ENCODE results near the gene SPACA4. TPM values are rescaled to one million over a fixed set of nuclear protein-coding genes. Genes with fewer than 3 reads are reported as not detected.
A peak's percentile ranks its signal among the peaks of the same experiment; 100 is the strongest.
"Not testable (repeated sequence)": the region's sequence is repeated elsewhere in the genome, so short reads cannot be mapped to it uniquely, and the experiment has no call there.

SPACA4 gene
- total RNA-seq, 1 donor = not detected

DNA sequence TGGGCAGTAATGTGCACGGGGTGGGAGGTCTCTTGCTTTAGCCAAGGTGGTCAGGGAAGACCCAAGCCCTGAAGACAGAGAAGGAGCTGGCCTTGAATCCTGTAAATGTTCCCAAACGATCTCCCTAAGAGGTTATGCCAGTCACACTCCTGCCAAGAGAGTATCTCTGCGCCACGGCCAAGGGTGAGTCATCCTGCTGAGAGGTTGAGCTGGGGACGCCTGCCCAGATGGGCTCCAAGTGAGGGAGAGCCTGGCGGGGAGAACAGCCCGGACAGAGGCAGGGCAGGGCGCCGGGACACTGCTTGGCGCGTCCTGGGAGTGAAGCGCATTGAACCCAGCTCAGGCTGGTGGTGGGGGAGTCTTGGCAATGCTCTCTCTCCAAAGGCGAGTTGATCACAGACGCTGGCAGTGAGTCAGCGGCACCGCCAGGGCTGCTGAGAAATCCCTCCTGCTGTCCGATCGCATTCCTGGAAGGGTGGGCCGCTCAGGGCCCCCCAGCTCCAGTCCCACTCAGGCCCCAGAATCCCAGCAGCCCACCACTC lies 38.1 kb upstream of the SPACA4 start:
- DNase-seq (ENCODE audit: low read depth) = peak; percentile 93
- H3K4me3 ChIP-seq (ENCODE audit: low read depth, low read length) = no peak overlapping the region
- TF ChIP-seq, protein P1, sequence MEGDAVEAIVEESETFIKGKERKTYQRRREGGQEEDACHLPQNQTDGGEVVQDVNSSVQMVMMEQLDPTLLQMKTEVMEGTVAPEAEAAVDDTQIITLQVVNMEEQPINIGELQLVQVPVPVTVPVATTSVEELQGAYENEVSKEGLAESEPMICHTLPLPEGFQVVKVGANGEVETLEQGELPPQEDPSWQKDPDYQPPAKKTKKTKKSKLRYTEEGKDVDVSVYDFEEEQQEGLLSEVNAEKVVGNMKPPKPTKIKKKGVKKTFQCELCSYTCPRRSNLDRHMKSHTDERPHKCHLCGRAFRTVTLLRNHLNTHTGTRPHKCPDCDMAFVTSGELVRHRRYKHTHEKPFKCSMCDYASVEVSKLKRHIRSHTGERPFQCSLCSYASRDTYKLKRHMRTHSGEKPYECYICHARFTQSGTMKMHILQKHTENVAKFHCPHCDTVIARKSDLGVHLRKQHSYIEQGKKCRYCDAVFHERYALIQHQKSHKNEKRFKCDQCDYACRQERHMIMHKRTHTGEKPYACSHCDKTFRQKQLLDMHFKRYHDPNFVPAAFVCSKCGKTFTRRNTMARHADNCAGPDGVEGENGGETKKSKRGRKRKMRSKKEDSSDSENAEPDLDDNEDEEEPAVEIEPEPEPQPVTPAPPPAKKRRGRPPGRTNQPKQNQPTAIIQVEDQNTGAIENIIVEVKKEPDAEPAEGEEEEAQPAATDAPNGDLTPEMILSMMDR (IDR thresholded peaks at IDR 0.05; ENCODE audit: insufficient read depth, low read length) = no peak

DNA sequence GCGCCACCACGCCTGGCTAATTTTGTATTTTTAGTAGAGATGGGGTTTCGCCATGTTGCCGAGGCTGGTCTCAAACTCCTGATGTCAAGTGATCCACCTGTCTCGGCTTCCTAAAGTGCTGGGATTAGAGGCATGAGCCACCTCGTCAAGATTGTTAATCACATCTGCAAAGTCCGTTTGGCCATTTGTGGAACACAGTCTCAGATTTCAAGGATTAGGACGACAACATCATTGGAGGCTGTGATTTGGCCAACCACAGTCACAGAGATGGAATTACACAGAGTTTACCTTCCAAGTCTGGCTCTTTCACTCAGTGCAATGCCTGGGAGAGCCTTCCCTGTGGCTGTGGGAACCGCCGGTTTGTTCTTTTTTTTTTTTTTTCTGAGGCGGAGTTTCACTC lies 36.7 kb upstream of the SPACA4 start:
- no peak overlapping the region for H3K4me3 ChIP-seq (ENCODE audit: low read depth, low read length)
- peak; percentile 49 for DNase-seq (ENCODE audit: low read depth)
- TF ChIP-seq, protein P1 (IDR thresholded peaks at IDR 0.05; ENCODE audit: insufficient read depth, low read length) = no peak

- TF ChIP-seq, protein P1 (IDR thresholded peaks at IDR 0.05; ENCODE audit: insufficient read depth, low read length) = no peak
- H3K4me3 ChIP-seq (ENCODE audit: low read depth, low read length) = no peak overlapping the region
- no peak for DNase-seq (ENCODE audit: low read depth)
These were observed 35.0 kb upstream of the SPACA4 start for GRCh38 chr19:48571378-48572162.

GRCh38 chr19:48573163-48573505 lies 33.4 kb upstream of the SPACA4 start:
- DNase-seq (ENCODE audit: low read depth) = no peak
- TF ChIP-seq, protein P1 (IDR thresholded peaks at IDR 0.05; ENCODE audit: insufficient read depth, low read length) = no peak
- H3K4me3 ChIP-seq (ENCODE audit: low read depth, low read length) = no peak overlapping the region

DNA sequence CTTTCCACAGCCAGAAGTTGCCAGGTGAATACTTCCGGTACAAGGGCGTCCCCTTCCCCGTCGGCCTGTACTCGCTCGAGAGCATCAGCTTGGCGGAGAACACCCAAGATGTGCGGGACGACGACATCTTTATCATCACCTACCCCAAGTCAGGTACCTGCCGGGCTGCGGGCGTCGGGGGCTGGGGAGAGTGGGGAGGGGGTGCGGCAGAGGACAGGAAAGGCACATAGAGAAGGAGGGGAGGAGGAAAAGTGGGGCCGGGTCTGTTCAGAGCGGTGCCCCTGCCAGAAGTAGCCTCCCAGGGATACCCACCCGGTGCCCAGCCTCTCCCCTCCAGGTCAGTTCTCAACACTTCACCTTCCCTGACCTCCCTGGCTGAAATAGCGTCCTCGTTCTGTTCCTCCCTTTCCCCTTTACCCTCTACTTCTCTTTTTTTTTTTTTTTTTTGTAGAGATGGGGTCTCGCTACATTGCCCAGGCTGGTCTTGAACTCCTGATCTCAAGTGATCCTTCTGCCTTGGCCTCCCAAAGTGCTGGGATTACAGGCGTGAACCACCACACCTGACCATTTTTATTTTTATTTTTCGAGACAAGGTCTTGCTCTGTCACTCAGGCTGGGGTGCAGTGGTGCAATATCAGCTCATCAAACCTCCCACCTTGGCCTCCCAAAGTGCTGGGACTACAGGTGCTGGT lies 30.5 kb upstream of the SPACA4 start:
- DNase-seq (ENCODE audit: low read depth) = no peak
- TF ChIP-seq, protein P1 (IDR thresholded peaks at IDR 0.05; ENCODE audit: insufficient read depth, low read length) = no peak

GRCh38 chr19:48577908-48578307 lies 28.6 kb upstream of the SPACA4 start:
- not testable (repeated sequence) for H3K4me3 ChIP-seq (ENCODE audit: low read depth, low read length); DNase-seq (ENCODE audit: low read depth)

More for the DNA sequence above, 30.5 kb upstream of the SPACA4 start:
- H3K4me3 ChIP-seq (ENCODE audit: low read depth, low read length) = no peak overlapping the region

DNA sequence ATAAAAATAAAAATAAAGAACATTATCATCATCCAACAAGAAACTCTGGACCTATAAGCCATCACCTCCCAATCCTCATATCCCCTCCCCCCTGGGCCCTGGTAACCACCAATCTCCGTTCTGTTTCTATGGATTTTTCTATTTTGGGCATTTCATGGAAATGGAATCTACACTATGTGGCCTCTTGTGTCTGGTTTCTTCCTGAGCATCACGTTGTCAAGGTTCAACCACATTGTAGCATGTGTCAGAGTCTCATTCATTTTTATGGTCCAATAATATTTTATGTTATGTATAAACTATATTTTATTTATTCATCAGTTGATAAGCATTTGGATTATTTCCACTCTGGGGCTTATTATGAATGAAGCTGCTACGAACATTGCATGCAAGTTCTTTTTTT lies 27.7 kb upstream of the SPACA4 start:
- TF ChIP-seq, protein P1 (IDR thresholded peaks at IDR 0.05; ENCODE audit: insufficient read depth, low read length) = no peak
- DNase-seq (ENCODE audit: low read depth) = peak; percentile 6
- H3K4me3 ChIP-seq (ENCODE audit: low read depth, low read length) = no peak overlapping the region

All from fibroblast of the aortic adventitia (primary cell).